Hematopoietic multipotent progenitor cell treated with erythropoietin and hydrocortisone succinate and interleukin-3 and kit ligand, for 17 days (in vitro differentiated cells): ENCODE measurements around the gene SIK2.
"Not testable (repeated sequence)": the region's sequence is repeated elsewhere in the genome, so short reads cannot be mapped to it uniquely, and the experiment has no call there.

ENCODE experiments used
- DNase-seq: peaks from one replicate; pipeline ENCODE4 v3.0.0-alpha.2; 2015; ENCODE audit warnings: low spot score

Gene SIK2

GRCh38 chr11:111624608-111625007, 22.4 kb downstream of the SIK2 start:
- DNase-seq = no peak

GRCh38 chr11:111627591-111627990, 25.3 kb downstream of the SIK2 start:
- no peak for DNase-seq

GRCh38 chr11:111629499-111629898, 27.2 kb downstream of the SIK2 start:
- no peak for DNase-seq

- DNase-seq = no peak
Observed at GRCh38 chr11:111631024-111631665, 28.9 kb downstream of the SIK2 start.

GRCh38 chr11:111631666-111632039, 29.4 kb downstream of the SIK2 start:
- DNase-seq = no peak

- DNase-seq = no peak
Observed at GRCh38 chr11:111632516-111633220, 30.4 kb downstream of the SIK2 start.

- no peak for DNase-seq
Observed at GRCh38 chr11:111633248-111633647, 31.0 kb downstream of the SIK2 start.

GRCh38 chr11:111633756-111634362, 31.6 kb downstream of the SIK2 start:
- DNase-seq = no peak

- DNase-seq = no peak
Observed at GRCh38 chr11:111634981-111635705, 32.9 kb downstream of the SIK2 start.

- no peak for DNase-seq
Observed at GRCh38 chr11:111635706-111636045, 33.4 kb downstream of the SIK2 start.

- DNase-seq = no peak
Observed at GRCh38 chr11:111637885-111638284, 35.6 kb downstream of the SIK2 start.

GRCh38 chr11:111639226-111639925, 37.1 kb downstream of the SIK2 start:
- no peak for DNase-seq

GRCh38 chr11:111641339-111642015, 39.2 kb downstream of the SIK2 start:
- no peak for DNase-seq

- DNase-seq = no peak
Observed at GRCh38 chr11:111642542-111642941, 40.3 kb downstream of the SIK2 start.

- DNase-seq = no peak
Observed at GRCh38 chr11:111644922-111645321, 42.7 kb downstream of the SIK2 start.

- DNase-seq = no peak
Observed at GRCh38 chr11:111645657-111646316, 43.5 kb downstream of the SIK2 start.

GRCh38 chr11:111651336-111651735, 49.1 kb downstream of the SIK2 start:
- not testable (repeated sequence) for DNase-seq

GRCh38 chr11:111652184-111652583, 49.9 kb downstream of the SIK2 start:
- no peak for DNase-seq

GRCh38 chr11:111654601-111655000, 52.4 kb downstream of the SIK2 start:
- DNase-seq = no peak

GRCh38 chr11:111655924-111656323, 53.7 kb downstream of the SIK2 start:
- no peak for DNase-seq

GRCh38 chr11:111657905-111658304, 55.7 kb downstream of the SIK2 start:
- DNase-seq = not testable (repeated sequence)
